Endothelial cell of umbilical vein (primary cell): ENCODE measurements around the gene UBXN11. TPM values are rescaled to one million over a fixed set of nuclear protein-coding genes. Genes with fewer than 3 reads are reported as not detected.
A peak's percentile ranks its signal among the peaks of the same experiment; 100 is the strongest.

Source experiments
- BruUV-seq: library from RNA; stranded (reverse); fragments of 400-500 nt; replicated peaks from 2 replicates; lab custom pipeline; 2021; lab: Mats Ljungman, UMichigan
- CTCF ChIA-PET: fragments of 300-600, 350-600 bp; sonication (Branson Sonifier 250); formaldehyde crosslinking; loops from one replicate; lab custom pipeline; 2021; ENCODE audit warnings: antibody characterized with exemption, inconsistent platforms; lab: Charles Lee
- POLR2A ChIA-PET: fragments of 300-600, 350-600 bp; sonication (Branson Sonifier 250); formaldehyde crosslinking; loops from one replicate; lab custom pipeline; 2021; ENCODE audit warnings: antibody characterized with exemption, inconsistent platforms; lab: Charles Lee
- DNase-seq: peaks from one replicate; pipeline ENCODE4 v3.0.0-alpha.2; 2011; ENCODE audit warnings: low read depth, low spot score
- FAIRE-seq: peaks from 2 replicates; lab custom pipeline; 2011; peaks lifted over from hg19 to GRCh38; lab: Jason Lieb, UNC
- H2AFZ ChIP-seq: 2 replicates; pipeline ENCODE4 v1.6.0; 2012; ENCODE audit warnings: low read depth, low read length, control low read depth, inconsistent platforms
- H3K27ac ChIP-seq: 2 replicates; pipeline ENCODE4 v1.5.1; 2011; ENCODE audit warnings: low read depth, mild to moderate bottlenecking, control low read depth, low read length, moderate library complexity; ENCODE audit not compliant: insufficient read depth
- H3K27me3 ChIP-seq, 2 experiments: 2 replicates each; pipeline versions ENCODE4 v1.6.0 to v1.6.1; 2011; ENCODE audit warnings: low read length in 2 of 2, mixed read lengths in 1 of 2; ENCODE audit not compliant: control insufficient read depth in 2 of 2, insufficient read depth in 2 of 2
- H3K36me3 ChIP-seq, 2 experiments: 2 replicates in 1 of 2; 3 replicates in 1 of 2; pipeline ENCODE4 v1.5.1; 2011; ENCODE audit warnings: low read length in 2 of 2, mild to moderate bottlenecking in 1 of 2, moderate library complexity in 1 of 2; ENCODE audit not compliant: control insufficient read depth in 2 of 2, insufficient read depth in 2 of 2; ENCODE audit errors: extremely low read depth in 1 of 2
- H3K4me1 ChIP-seq: 3 replicates; pipeline ENCODE4 v1.5.1; 2011; ENCODE audit warnings: mild to moderate bottlenecking, low read length; ENCODE audit not compliant: control insufficient read depth, insufficient read depth; ENCODE audit errors: extremely low read depth
- H3K4me2 ChIP-seq: 2 replicates; pipeline ENCODE4 v1.6.1; 2011; ENCODE audit warnings: low read length, control low read depth, mixed read lengths; ENCODE audit not compliant: insufficient read depth
- H3K4me3 ChIP-seq, 3 experiments: fragments of 200-600 bp in 1 of 3; sonication (generic), shearing (Covaris generic) in 1 of 3; replicated peaks in 1 of 3; 2 replicates each; pipeline ENCODE4 v1.5.1; 2011 to 2016; ENCODE audit warnings: control low read depth in 3 of 3, low read length in 3 of 3, mild to moderate bottlenecking in 2 of 3, inconsistent platforms in 1 of 3, low read depth in 1 of 3, moderate library complexity in 1 of 3; ENCODE audit not compliant: insufficient read depth in 1 of 3
- H3K79me2 ChIP-seq: 2 replicates; pipeline ENCODE4 v1.6.0; 2012; ENCODE audit warnings: low read length, inconsistent platforms; ENCODE audit not compliant: control insufficient read depth, insufficient read depth
- H3K9ac ChIP-seq: replicated peaks from 2 replicates; pipeline ENCODE3; 2011; ENCODE audit warnings: low read length, control low read depth; ENCODE audit not compliant: insufficient read depth; ENCODE audit errors: extremely low read depth
- H3K9me1 ChIP-seq: replicated peaks from 3 replicates; pipeline ENCODE4 v1.6.0; 2011; ENCODE audit warnings: mild to moderate bottlenecking, low read length; ENCODE audit not compliant: control insufficient read depth, insufficient read depth; ENCODE audit errors: extremely low read depth
- H3K9me3 ChIP-seq: replicated peaks from 2 replicates; pipeline ENCODE4 v1.5.1; 2012; ENCODE audit warnings: low read length, inconsistent platforms; ENCODE audit not compliant: control insufficient read depth, insufficient read depth
- H4K20me1 ChIP-seq: replicated peaks from 2 replicates; pipeline ENCODE3; 2011; ENCODE audit warnings: mild to moderate bottlenecking, low read length; ENCODE audit not compliant: control insufficient read depth, insufficient read depth; ENCODE audit errors: extremely low read depth
- CTCF ChIP-seq, 2 donors: IDR thresholded peaks; 1 replicate in 1 of 2; 2 replicates in 1 of 2; pipeline ENCODE4 v1.5.1; 2011; ENCODE audit warnings: low read length in 2 of 2, mild to moderate bottlenecking in 2 of 2, moderate library complexity in 2 of 2, control low read depth in 1 of 2, inconsistent platforms in 1 of 2, low read depth in 1 of 2; ENCODE audit not compliant: insufficient read depth in 1 of 2; ENCODE audit errors: extremely low read depth in 1 of 2
- FOS ChIP-seq: IDR thresholded peaks from 2 replicates; pipeline ENCODE4 v1.6.1; 2011; ENCODE audit warnings: mild to moderate bottlenecking, low read length, moderate library complexity, borderline replicate concordance; ENCODE audit not compliant: insufficient read depth
- JUN ChIP-seq: IDR thresholded peaks from 2 replicates; pipeline ENCODE4 v1.6.1; 2011; ENCODE audit warnings: borderline replicate concordance, low read depth; ENCODE audit not compliant: insufficient read length, insufficient read depth
- MYC ChIP-seq: IDR thresholded peaks from one replicate; pipeline ENCODE4 v1.6.1; 2011; ENCODE audit warnings: mild to moderate bottlenecking, low read depth, low read length
- POLR2A ChIP-seq: IDR thresholded peaks from 2 replicates; pipeline ENCODE4 v1.6.1; 2012; ENCODE audit warnings: low read depth, mild to moderate bottlenecking, control low read depth, low read length
- dilution Hi-C: fragments of 300-500 bp; cut with MboI; formaldehyde crosslinking; loops from one replicate; pipeline ENCODE4 v1.15.0; 2019; ENCODE audit warnings: low sequenced_read_pairs; ENCODE audit not compliant: extremely low pct_ligation_motif_present
- intact Hi-C: fragments of 100-400 bp; cut with micrococcal nuclease; formaldehyde crosslinking; loops from one replicate; pipeline ENCODE4 v1.10.0; 2022
- polyA plus RNA-seq, 4 experiments: library from polyadenylated mRNA; depleted of rRNA in 3 of 4; stranded (reverse) in 3 of 4; unstranded in 1 of 4; fragments of >200 nt; gene quantifications; 2 replicates each; pipeline versions ENCODE4 v1.2.1 to v1.2.3, GENCODE V29; 2011 to 2012; ENCODE audit warnings: missing spikeins in 1 of 4
- total RNA-seq: library from RNA; stranded (reverse); gene quantifications from 2 replicates; pipeline ENCODE4 v1.2.3, GENCODE V29; 2021

Gene UBXN11
- total and polyA plus RNA-seq, 2 donors (not counting 3 experiments of a cell fraction or from before 2014, with no cell fraction given), result 14.8 to 15.6 TPM

GRCh38 chr1:26322042-26322331, 15.6 kb upstream of the UBXN11 start:
- DNase-seq, result no peak
- dilution Hi-C loops, result no loop called here

GRCh38 chr1:26321315-26322041, 15.0 kb upstream of the UBXN11 start:
- no peak for TF ChIP-seq POLR2A
- peak; percentile 82 to 92 for TF ChIP-seq CTCF (IDR thresholded peaks at IDR 0.05; ENCODE audit: extremely low read depth in 1 of 2, insufficient read depth in 1 of 2, low read depth in 1 of 2, low read length in 2 of 2)
- Histone ChIP-seq H3K79me2 (no peaks in the 10 kb centered on the region), H3K9me3 (no peaks in the 10 kb centered on the region), H3K27me3 (no peaks in the 10 kb centered on the region), H3K27ac (no peak overlapping the region), H3K4me2 (no peak overlapping the region), H3K9ac (no peak overlapping the region), H3K4me1 (no peaks in the 10 kb centered on the region), H4K20me1 (no peaks in the 10 kb centered on the region), H2AFZ (peak overlapping the region; percentile 70), H3K36me3 (no peaks in the 10 kb centered on the region), H3K9me1 (no peaks in the 10 kb centered on the region), H3K4me3 (no peak overlapping the region)
- DNase-seq (peak; percentile 81), FAIRE-seq (peak; percentile 89)
- intact Hi-C loops (loop anchor here (1.0 to 5.0 kb wide), 7 partner anchors 36 to 287 kb away; partner anchors contain the start of gene ZNF593), dilution Hi-C loops (no loop called here)
- CTCF ChIA-PET, result interaction anchor here (0.6 to 7.4 kb wide), 48 partner anchors 8 to 426 kb away, joined by 3 to 132 read pairs (median 4); partner anchors contain the start of genes C1orf232, CATSPER4, CEP85 and CNKSR1
- no TSS peak for BruUV-seq
- POLR2A ChIA-PET, result no interaction called here

More at GRCh38 chr1:26322042-26322331, 15.6 kb upstream of the UBXN11 start:
- ChIA-PET POLR2A (no interaction called here), CTCF (interaction anchor here (0.6 to 7.4 kb wide), 47 partner anchors 8 to 427 kb away, joined by 3 to 132 read pairs (median 4); partner anchors contain the start of genes C1orf232, CATSPER4, CEP85 and CNKSR1)
- TF ChIP-seq FOS (no peak), MYC (no peak), JUN (no peak)
- no peaks in the 10 kb centered on the region for H3K4me1 ChIP-seq
- no peaks in the 10 kb centered on the region for H3K9me3 ChIP-seq
- no peaks in the 10 kb centered on the region for H3K79me2 ChIP-seq
- no peaks in the 10 kb centered on the region for H3K36me3 ChIP-seq
- intact Hi-C loops, result loop anchor here (5.0 kb wide), 1 partner anchor 40 kb away; no protein-coding TSS in a partner anchor
- no peaks in the 10 kb centered on the region for H3K27me3 ChIP-seq
- H3K4me2 ChIP-seq, result no peak overlapping the region
- no peak overlapping the region for H3K27ac ChIP-seq
- no peak overlapping the region for H3K9ac ChIP-seq
- H3K9me1 ChIP-seq, result no peaks in the 10 kb centered on the region
- no peak overlapping the region for H2AFZ ChIP-seq
- no peak for FAIRE-seq
- no TSS peak for BruUV-seq
- no peaks in the 10 kb centered on the region for H4K20me1 ChIP-seq
- no peak overlapping the region for H3K4me3 ChIP-seq
